Epithelial cell of esophagus (primary cell): Measurements from ENCODE around the gene CAMK2B.

Experiments used
- DNase-seq: peaks from one replicate; pipeline ENCODE4 v3.0.0; 2010; ENCODE audit warnings: low read depth
- H3K4me3 ChIP-seq: 2 replicates; pipeline ENCODE4 v1.5.1; 2011; ENCODE audit warnings: mild to moderate bottlenecking, low read length, control low read depth
- TF ChIP-seq, protein P1 (sequence below): IDR thresholded peaks from 2 replicates; pipeline ENCODE4 v1.5.1; 2011; ENCODE audit warnings: low read depth, mild to moderate bottlenecking, low read length, control low read depth, inconsistent platforms; ENCODE audit not compliant: insufficient read depth; ENCODE audit errors: missing control alignments

Gene CAMK2B

DNA sequence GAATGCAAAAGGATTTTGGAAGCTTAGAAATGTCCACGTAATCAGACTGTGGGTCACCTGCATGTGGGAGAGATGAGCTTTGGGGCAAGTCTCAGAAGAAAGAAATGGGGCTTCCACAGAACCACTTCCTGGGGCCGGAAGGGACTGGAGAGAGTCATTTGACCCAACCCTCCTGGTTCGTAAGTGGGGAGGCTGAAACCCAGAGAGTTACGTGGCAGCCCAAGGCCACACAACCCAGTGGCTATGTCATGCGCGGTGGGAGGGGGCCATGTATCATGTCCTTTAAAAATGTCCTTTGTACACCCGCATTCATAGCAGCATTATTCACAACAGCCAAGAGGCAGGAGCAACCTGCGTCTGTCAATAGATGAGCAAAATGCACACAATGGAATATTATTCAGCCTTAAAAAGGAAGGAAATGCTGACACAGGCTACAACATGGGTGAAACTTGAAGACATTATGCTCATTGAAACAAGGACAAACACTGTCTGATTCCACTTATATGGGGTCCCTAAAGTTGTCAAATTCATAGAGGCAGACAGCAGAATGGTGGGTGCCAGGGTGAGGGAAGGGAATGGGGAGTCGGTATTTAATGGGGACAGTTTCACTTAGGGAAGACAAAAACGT, 15.1 kb downstream of the CAMK2B start:
- H3K4me3 ChIP-seq, result no peak overlapping the region
- TF ChIP-seq, protein P1, sequence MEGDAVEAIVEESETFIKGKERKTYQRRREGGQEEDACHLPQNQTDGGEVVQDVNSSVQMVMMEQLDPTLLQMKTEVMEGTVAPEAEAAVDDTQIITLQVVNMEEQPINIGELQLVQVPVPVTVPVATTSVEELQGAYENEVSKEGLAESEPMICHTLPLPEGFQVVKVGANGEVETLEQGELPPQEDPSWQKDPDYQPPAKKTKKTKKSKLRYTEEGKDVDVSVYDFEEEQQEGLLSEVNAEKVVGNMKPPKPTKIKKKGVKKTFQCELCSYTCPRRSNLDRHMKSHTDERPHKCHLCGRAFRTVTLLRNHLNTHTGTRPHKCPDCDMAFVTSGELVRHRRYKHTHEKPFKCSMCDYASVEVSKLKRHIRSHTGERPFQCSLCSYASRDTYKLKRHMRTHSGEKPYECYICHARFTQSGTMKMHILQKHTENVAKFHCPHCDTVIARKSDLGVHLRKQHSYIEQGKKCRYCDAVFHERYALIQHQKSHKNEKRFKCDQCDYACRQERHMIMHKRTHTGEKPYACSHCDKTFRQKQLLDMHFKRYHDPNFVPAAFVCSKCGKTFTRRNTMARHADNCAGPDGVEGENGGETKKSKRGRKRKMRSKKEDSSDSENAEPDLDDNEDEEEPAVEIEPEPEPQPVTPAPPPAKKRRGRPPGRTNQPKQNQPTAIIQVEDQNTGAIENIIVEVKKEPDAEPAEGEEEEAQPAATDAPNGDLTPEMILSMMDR, result no peak
- no peak for DNase-seq

DNA sequence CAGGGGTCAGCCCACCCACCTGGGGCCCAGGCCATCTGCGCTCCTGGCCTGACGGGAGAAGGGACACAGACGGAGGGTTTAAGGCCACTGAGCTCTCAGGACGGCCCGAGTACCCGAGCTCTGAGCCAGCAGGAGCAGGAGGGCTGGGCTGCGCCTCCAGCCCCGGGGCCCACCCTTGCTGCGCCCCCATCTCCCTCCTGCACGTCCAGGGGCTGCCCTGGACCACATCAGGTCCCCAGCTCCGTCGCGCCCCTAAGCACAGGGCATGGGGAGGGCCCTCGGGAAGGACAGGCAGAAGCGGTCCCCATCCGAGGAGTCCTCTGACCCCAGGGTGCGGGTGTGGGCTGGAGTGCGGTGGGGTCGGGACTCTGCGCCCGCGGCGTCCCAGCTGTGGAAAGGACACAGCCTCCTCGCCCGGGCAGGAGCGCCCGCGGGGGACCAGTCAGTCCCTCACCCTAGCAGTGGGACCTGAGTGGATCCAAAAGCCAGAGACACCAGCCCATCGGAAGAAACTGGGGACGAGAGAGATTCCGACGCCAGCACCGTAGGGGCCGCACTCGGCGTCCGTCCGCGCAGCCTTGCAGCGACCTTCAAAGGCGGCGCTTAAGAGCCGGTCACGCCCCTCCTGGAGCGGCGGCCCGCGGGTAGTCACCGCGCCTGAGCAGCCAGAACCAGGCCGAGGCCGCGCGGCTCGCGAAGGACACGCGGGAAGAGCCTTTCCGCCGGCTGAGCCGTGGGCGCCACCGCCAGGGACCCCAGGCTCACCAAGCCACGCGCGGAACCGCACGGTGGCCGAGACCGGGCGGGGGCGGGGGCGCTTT, 15.9 kb downstream of the CAMK2B start:
- H3K4me3 ChIP-seq, result no peak overlapping the region
- TF ChIP-seq, protein P1, result no peak
- peak; percentile 52 for DNase-seq

DNA sequence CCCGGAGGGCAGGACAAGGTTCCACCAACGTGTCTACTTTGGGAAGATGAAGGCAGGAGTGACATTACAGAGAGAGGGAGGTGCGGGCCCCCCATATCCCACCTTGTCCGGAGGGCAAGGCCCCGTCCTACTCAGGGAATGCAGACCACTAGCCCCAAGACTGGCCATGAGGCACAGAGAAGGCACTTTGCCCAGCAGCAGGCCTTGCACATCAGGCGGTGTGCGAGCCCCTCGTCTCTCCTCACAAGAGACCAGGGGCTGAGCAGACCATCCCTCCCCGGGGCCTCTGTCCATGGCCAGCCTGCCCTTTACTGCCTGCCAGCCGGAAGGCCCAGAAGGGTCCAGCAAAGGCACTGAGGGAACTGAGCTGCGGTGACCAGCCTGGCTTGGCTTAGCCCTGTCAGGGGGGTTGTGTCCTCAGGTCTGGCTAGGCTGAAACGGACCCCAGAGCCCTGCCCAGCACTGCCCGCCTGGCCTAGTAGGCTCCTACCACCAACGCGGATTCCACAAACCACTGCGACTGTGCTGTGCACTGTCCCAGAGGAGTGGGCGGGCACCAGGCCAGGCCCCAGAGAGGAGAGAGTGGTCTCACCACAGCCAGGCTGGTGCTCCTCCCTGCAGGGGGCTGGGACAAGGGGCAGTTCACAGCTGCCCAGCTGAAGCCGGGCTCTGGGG, 16.7 kb downstream of the CAMK2B start:
- no peak overlapping the region for H3K4me3 ChIP-seq
- DNase-seq, result no peak
- TF ChIP-seq, protein P1, result no peak

DNA sequence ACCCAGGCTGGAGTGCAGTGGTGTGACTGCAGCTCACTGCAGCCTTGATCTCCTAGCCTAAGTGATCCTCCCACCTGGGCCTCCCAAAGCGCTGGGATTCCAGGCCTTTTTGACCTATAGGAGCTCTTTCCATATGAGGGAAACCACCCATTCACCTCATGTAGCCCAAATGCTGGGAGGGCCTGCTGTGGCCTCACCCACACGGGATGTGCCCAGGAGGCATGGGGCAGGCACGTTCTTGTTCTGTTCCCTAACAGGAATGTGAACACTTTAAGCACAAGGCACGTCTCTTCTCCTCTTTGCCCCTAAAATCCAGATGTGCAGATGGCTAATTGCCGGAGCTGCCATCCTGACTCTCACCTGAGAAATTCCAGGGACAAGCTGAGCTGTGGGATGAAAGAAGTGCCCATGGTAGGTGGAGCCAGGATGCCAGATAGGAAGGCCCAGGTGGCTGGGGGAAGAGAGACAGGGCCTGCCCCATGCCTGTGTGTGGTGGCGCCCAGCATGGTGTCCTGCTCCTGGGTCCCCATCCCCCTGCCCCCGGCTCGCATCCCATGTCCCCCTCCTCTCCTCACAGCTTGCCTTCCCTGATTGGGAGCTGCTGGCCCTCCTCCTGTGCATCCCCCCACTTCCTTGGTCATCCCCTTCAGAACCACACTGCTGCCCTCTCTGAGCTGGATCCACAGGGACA, 17.3 kb downstream of the CAMK2B start:
- DNase-seq, result peak; percentile 94
- TF ChIP-seq, protein P1, result no peak
- no peak overlapping the region for H3K4me3 ChIP-seq

DNA sequence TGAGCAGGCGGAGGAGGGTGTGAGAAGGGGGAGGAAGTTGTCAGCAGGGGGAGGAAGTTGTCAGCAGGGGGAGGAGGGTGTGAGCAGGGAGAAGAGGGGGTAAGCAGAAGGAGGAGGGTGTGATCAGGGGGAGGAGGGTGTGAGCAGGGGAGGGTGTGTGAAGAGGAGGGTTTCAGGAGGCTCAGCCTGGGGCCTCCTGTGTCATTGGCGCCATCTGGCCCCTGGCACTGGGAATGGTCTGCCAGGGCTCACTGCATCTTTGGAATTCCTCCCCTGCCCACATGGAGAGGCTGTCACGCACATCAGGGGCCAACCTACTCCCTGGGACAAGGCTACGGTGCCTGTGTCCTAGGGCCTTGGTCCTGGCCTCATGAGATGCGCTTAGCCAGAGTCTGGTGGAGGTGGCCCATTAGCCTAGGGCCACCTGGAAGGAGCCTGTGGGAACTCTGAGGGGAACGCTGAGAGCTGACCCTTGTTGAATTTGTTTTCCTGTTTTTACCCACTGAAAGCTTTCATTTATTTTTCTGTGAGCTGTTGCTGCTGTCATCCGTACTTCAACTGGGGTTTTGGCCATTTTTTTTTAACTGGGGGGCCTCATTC, 18.0 kb downstream of the CAMK2B start:
- TF ChIP-seq, protein P1, result peak; percentile 23
- H3K4me3 ChIP-seq, result no peak overlapping the region
- peak; percentile 51 for DNase-seq

DNA sequence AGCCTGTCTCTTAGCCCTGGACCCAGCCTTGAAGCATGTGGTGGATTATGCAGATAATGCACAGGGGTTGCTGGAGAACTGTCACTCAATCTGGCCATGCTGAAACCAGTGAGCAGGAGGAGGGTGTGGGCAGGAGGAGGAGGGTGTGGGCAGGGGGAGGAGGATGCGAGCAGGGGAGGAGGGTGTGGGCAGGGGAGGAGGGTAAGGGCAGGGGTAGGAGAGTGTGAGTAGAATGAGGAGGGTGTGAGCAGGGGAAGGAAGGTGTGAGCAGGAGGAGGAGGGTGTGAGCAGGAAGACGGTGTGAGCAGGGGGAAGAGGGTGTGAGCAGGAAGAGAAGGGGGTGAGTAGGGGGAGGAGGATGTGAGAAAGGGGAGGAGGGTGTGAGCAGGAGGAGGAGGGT, 18.8 kb downstream of the CAMK2B start:
- no peak for DNase-seq
- TF ChIP-seq, protein P1, result no peak
- H3K4me3 ChIP-seq, result no peak overlapping the region
